C4-2B (cell line): ENCODE measurements around the gene LRR1.

Experiments
- ZFX ChIP-seq: fragments of 450-650 bp; IDR thresholded peaks from 2 replicates; pipeline ENCODE4 v1.6.1; 2017
- TF ChIP-seq, protein P1 (sequence below): fragments of 450-650 bp; conservative IDR thresholded peaks from 2 replicates; pipeline ENCODE4 v1.5.1; 2017; ENCODE audit warnings: mild to moderate bottlenecking

DNA sequence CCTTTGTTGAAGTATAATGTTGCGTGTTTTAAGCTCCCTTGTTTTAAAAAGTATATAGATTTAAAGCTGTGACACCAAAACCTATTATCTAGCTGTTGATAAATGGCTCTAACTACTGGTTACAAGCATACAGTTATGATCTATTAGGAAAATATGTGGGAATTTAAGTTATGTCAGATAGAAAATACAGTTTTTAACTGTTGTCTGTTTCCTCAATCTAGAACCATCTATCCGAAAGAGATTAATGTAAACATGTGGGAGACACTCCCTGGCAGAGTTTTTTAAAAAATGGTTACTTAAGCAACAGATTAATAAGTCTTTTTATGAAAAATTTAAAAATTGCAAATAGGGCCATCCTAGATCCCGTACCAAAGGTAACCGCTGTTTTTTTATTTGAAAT lies 13.5 kb downstream of the LRR1 start:
- TF ChIP-seq, protein P1, sequence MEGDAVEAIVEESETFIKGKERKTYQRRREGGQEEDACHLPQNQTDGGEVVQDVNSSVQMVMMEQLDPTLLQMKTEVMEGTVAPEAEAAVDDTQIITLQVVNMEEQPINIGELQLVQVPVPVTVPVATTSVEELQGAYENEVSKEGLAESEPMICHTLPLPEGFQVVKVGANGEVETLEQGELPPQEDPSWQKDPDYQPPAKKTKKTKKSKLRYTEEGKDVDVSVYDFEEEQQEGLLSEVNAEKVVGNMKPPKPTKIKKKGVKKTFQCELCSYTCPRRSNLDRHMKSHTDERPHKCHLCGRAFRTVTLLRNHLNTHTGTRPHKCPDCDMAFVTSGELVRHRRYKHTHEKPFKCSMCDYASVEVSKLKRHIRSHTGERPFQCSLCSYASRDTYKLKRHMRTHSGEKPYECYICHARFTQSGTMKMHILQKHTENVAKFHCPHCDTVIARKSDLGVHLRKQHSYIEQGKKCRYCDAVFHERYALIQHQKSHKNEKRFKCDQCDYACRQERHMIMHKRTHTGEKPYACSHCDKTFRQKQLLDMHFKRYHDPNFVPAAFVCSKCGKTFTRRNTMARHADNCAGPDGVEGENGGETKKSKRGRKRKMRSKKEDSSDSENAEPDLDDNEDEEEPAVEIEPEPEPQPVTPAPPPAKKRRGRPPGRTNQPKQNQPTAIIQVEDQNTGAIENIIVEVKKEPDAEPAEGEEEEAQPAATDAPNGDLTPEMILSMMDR, result no peak
- no peak for TF ChIP-seq ZFX
